NCI-H2029 treated with DMSO at 0.1 percent for 48 hours (cell line): ENCODE results near the gene GCNA.
"Not testable (repeated sequence)": the region's sequence is repeated elsewhere in the genome, so short reads cannot be mapped to it uniquely, and the experiment has no call there.

Experiments
- DNase-seq: peaks from one replicate; lab custom pipeline; 2025; lab: John Stamatoyannopoulos, UW

Gene GCNA

GRCh38 chrX:71640002-71640401 is 61.8 kb downstream of the GCNA start:
- no peak for DNase-seq

- not testable (repeated sequence) for DNase-seq
Measured at GRCh38 chrX:71644406-71644805, 66.2 kb downstream of the GCNA start.

- DNase-seq: no peak
Measured at GRCh38 chrX:71650333-71650969, 72.2 kb downstream of the GCNA start.

GRCh38 chrX:71652405-71652804 is 74.2 kb downstream of the GCNA start:
- peak; percentile 11 for DNase-seq

GRCh38 chrX:71653344-71653743 is 75.1 kb downstream of the GCNA start:
- DNase-seq: no peak

- DNase-seq: no peak
Measured at GRCh38 chrX:71657267-71657666, 79.0 kb downstream of the GCNA start.

GRCh38 chrX:71659342-71659741 is 81.1 kb downstream of the GCNA start:
- no peak for DNase-seq

GRCh38 chrX:71659959-71660358 is 81.7 kb downstream of the GCNA start:
- DNase-seq: no peak

- DNase-seq: no peak
Measured at GRCh38 chrX:71660562-71661416, 82.6 kb downstream of the GCNA start.

- no peak for DNase-seq
Measured at GRCh38 chrX:71661919-71662318, 83.7 kb downstream of the GCNA start.

GRCh38 chrX:71662654-71663053 is 84.4 kb downstream of the GCNA start:
- not testable (repeated sequence) for DNase-seq
